VCaP (cell line): ENCODE data around the gene TAS2R10.
"Not testable (repeated sequence)": the region's sequence is repeated elsewhere in the genome, so short reads cannot be mapped to it uniquely, and the experiment has no call there.

Experiments
- H3K27ac ChIP-seq: fragments of 450-650 bp; 2 replicates; pipeline ENCODE4 v1.5.1; 2017
- TF ChIP-seq, protein P1 (sequence below): fragments of 450-650 bp; conservative IDR thresholded peaks from 2 replicates; pipeline ENCODE4 v1.5.1; 2017; ENCODE audit warnings: mild to moderate bottlenecking, moderate library complexity

TAS2R10 gene

DNA sequence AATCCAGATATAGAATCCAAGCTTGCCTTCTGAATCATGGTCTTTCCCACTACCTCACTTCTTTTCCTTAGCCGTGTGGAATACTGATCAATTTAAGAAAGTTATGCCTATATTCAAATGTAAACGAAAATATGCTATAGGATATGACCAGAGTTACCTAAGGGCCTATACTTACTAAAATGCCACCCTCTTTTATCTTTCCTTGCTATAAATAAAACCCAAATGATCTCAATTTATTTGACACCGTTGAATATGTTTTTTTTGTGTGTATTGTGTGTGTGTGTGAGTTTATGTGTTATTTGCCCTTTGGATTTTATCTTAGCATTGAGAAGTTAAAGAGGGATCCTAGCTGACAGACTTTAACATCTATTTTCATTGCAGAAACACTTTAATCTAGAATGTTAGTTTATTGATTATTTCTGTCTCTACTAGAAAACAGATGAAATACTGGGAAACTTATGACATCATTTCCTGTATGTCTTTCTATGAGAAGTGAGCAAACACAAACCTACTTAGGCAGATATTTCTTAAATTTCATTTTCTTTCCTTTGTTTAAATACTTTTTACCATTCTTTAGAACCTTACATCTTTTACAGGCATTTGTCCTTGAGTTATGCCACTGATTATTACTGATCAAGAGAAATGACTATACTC, 14.1 kb downstream of the TAS2R10 start:
- H3K27ac ChIP-seq, result no peak overlapping the region
- TF ChIP-seq, protein P1, sequence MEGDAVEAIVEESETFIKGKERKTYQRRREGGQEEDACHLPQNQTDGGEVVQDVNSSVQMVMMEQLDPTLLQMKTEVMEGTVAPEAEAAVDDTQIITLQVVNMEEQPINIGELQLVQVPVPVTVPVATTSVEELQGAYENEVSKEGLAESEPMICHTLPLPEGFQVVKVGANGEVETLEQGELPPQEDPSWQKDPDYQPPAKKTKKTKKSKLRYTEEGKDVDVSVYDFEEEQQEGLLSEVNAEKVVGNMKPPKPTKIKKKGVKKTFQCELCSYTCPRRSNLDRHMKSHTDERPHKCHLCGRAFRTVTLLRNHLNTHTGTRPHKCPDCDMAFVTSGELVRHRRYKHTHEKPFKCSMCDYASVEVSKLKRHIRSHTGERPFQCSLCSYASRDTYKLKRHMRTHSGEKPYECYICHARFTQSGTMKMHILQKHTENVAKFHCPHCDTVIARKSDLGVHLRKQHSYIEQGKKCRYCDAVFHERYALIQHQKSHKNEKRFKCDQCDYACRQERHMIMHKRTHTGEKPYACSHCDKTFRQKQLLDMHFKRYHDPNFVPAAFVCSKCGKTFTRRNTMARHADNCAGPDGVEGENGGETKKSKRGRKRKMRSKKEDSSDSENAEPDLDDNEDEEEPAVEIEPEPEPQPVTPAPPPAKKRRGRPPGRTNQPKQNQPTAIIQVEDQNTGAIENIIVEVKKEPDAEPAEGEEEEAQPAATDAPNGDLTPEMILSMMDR, result no peak

DNA sequence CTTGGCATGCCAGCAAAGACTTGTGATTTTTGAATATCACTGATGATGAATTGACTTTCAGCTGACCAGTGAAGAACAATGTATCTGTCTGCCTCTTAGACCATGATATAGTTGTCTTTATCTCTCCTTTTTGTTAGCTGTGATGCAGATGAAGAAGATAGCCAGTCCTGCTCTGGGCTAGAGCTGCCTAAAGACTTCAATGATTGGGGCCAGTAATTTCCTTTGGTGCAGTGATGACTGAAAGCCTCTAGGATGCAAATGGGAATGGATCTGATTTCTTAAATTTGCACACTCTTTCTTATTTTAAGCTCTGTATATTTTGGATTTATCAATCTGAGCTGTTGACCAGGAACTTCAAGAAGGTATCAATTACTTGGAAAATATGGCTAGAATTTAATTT, 16.1 kb downstream of the TAS2R10 start, which contains the start of gene TAS2R9:
Gene TAS2R9 (minus strand): TSS at position 101 of the 400 bp plus-strand sequence. CDS start 93 bp downstream, at position 8.
- TF ChIP-seq, protein P1, result no peak
- no peak within 1 kb of the TSS for H3K27ac ChIP-seq

DNA sequence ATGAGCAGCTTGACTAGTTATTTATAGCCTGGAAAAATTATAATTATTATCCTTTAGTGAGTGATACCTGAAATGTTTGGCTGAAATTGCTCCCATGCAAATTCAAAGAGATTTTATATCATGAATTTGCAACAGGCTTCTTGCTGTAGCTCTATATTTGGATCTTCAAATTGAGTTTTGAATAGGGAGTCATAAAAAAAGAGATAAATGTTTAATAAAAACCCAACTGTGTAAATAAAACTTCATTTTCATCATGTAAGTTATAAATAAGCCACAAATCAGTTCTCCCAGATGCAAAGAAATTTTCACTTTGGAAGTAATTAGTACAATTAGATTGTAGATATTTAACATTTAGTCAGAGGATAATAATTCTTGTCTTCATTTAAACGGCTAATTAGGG, 19.0 kb downstream of the TAS2R10 start, which contains the start of gene TAS2R8:
Gene TAS2R8 (minus strand): TSS at position 101 of the 400 bp plus-strand sequence. CDS start 306 bp downstream, outside the sequence.
- TF ChIP-seq, protein P1, result no peak
- no peak within 1 kb of the TSS for H3K27ac ChIP-seq

DNA sequence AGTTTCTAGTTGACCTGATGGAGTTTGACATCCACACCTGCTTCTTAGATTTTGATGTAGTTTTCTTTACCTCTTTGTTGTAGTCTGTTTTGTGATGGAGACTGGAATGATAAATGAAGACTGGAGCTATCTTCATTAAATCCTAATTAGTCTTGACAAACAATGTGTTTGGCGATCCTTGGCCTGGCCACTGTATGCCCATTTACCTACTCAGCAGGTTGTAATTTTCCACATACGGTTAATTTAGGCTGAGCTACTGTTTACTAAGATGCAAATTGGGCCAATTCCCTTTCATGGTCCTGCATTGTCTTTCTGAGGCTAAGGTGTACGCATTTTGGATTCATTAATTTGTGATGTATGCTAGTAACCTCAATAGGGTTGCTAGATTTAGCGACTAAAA, 23.6 kb downstream of the TAS2R10 start, which contains the start of gene TAS2R7:
Gene TAS2R7 (minus strand): TSS at position 41 of the 400 bp plus-strand sequence. CDS start 57 bp downstream, outside the sequence.
- TF ChIP-seq, protein P1, result no peak
- no peak within 1 kb of the TSS for H3K27ac ChIP-seq

DNA sequence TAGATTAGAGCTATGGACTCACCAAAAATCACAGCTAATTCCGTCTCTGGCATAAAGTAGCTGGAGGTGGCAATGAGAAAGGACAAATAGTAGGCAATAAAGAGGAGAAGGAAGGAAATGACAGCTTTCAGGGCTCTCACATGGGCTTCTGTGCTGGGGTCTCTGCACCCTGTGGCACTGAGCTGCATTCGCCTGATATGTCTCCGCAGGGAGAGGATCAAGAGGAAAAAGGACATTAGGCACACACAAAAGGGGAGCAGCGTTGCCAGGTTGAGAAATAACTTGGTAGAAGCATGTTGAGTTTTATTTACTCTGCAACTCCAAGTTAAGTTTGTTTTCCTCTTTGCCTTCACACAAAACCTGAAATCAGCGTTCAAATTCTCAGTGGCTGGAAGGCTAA, 24.4 kb downstream of the TAS2R10 start:
- no peak overlapping the region for H3K27ac ChIP-seq
- TF ChIP-seq, protein P1, result no peak

DNA sequence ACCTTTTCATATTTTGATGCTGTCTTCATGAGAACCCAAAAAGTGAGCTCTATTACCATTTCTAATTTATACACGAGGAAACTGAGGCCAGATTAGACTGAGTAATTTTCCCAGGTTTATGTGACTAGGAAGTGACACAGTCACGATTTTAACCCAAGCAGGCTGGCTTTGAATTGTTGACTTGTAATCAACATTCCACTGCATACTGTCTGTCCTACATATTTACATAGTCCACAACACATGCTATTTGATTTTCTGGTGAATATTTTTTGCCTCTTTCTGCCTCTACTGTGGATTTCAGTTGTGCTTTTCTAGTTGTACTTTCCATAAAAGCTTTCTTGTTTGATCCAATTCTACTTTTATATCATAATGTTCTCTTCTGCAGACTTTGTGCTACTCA, 31.9 kb downstream of the TAS2R10 start:
- TF ChIP-seq, protein P1, result no peak
- no peak overlapping the region for H3K27ac ChIP-seq

DNA sequence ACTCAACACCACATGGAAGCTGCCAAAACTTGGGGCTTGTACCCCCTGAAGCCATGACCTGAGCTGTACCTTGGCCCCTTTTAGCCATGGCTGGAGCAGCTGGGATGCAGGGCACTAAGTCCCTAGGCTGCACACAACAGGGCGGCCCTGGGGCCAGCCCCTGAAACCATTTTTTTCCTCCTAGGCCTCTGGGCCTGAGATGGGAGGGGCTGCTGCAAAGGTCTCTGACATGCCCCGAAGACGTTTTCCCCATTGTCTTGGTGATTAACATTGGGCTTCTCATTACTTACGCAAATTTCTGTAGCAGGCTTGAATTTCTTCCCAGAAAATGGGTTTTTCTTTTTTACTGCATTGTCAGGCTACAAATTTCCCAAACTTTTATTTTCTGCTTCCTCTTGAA, 34.4 kb downstream of the TAS2R10 start:
- H3K27ac ChIP-seq, result not testable (repeated sequence)

DNA sequence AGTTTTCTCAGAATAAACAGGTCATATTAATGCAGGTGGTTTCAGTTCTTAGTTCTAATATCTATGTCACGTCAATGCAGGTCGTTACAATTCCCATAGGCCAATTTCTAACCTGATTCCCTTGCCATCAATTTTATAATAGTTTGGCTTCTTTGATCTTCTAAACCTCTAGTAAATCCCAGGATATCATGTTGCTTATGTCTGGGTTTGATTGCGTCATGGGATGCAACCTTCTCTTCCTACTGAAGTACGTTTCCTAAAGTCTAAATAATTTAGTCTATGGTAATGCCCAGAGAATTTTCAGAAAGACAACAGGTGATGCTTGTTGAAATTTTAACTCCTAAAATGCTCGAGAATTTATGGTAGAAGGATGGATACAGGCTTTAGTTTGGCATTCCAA, 42.9 kb downstream of the TAS2R10 start:
- TF ChIP-seq, protein P1, result no peak
- no peak overlapping the region for H3K27ac ChIP-seq
